HG02884 (cell line): ENCODE measurements around the gene STXBP6.

Experiments used
- ATAC-seq: cut with Tn5 transposase; IDR thresholded peaks from one replicate; pipeline ENCODE4 v1.9.1; 2021; ENCODE audit warnings: mild to moderate bottlenecking, moderate library complexity; ENCODE audit not compliant: unreplicated experiment

The STXBP6 gene

DNA sequence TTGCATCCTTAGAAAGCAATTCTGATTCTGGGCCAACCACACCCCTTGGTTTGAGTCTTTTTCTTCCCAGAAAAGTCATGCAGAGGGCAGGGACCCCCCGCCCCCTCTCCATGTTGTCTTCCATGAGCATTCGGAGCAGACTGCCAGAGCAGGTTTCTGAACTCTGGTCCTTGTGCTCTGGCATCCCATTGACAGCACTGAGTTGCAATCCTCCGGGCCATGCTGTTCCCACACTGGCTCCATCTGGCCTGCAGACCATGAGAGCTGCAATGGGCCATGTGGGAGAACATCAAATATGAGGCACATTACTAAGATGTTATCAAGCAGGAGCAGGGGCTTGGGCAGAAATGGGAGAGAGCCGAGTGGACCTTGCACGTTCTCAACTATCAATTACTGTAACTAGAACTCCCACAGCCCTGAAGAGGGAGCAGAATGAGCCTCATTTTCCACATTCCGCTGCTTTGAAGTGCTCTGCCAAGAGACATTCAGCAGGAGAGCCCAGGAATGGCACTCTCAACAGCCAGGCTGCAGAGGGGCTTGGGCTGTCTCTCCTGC, 157.4 kb downstream of the STXBP6 start:
- ATAC-seq, result no peak

DNA sequence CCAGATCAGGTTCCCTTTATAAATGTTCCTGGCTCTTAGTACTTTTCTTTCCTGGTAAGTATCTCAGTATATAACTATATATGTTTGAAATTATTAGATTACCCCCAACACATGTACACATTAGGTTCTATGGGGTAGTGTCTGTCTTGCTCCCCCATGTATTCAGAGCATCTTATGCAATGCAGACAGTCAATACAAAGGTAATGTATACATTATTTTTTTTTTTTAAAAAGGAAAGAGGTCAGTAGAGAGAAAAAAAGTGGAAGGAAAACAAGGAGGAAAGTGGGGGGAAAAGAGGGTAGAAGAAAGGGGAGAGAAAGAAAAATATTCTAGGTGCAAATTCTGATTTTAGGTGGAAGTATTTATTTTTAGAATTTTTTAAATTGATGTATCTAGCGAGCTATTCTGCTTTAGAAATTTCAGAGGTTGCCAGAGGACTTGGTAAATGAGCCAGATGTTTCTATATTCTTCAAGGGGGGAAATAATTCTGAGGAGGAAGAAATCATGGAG, 157.9 kb downstream of the STXBP6 start:
- no peak for ATAC-seq

DNA sequence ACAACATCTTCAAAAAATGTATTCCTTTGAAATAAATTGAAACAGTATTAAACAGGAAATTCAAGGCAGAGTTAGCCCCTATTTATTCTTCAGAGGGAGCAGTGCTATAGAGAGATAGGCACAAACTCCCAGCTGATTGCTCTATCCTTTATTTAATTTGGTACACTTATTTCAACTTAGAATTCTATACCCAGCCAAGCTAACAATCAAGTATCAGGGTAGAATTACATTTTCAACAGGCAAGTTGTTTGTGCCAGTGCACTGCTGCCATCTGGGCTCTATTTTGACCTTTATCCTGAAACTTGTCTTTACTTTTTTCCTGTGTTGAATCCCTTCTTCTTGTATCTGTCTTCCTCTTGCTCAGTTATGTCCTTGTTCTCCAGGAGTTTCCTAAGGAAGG, 159.2 kb downstream of the STXBP6 start:
- ATAC-seq, result no peak

DNA sequence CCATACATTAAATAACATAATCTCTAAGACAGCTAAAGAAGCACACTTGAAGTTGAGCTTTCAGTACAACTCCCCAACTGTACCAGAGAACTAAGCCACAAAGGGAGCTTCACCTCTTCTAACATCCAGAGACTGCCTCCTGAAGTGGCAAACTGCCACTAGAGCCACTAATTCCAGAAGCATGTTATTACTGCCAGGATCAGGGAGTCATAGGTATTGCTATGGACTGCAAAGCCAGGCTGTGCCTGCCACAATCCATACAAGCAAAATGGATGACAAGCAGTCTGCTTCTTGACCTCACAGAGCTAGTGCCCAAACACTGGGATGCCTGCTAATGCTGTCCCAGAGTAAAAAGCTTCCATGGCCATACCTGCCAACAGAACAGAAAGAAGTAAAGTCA, 160.1 kb downstream of the STXBP6 start:
- ATAC-seq, result no peak

DNA sequence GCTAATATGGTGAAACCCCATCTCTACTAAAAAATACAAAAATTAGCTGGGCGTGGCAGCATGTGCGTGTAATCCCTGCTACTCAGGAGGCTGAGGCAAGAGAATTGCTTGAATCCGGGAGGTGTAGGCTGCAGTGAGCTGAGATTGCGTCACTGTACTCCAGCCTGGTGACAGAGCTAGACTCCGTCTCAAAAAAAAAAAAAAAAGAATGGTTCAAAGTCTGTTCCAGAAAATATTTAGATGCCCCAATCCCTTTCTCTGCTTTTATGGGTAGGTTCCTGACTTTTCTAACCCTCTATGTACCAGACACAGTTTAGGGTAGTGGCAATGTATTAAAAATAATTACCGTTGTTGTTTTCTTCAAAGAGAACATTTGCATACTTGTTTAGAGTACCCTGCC, 161.4 kb downstream of the STXBP6 start:
- no peak for ATAC-seq

- no peak for ATAC-seq
Observed at GRCh38 chr14:24887623-24888304, 162.2 kb downstream of the STXBP6 start.

DNA sequence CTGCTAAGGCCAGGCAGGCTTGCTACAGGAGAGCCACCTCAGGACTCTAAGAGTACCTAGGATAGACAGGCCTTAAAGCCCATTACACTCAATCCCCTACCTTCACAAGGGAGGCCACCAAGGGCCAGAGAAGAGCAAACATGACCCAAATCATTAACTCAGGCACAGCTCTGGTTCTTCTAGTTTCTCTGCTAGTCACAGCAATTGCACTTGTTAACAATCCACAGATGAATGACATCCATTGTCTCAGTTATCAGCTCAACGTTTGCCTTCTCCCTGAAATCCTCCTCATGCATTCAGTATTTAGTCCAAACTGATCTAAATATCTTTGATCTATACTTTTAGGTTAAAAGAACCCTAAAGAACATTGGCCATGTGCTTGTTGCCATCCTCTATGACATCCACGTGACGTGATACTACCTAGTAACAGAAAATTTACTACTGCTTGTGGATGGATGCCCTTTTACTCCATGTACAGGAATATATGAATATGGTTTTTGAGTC, 164.5 kb downstream of the STXBP6 start:
- no peak for ATAC-seq

- ATAC-seq, result no peak
Observed at GRCh38 chr14:24883576-24883975, 166.4 kb downstream of the STXBP6 start.

DNA sequence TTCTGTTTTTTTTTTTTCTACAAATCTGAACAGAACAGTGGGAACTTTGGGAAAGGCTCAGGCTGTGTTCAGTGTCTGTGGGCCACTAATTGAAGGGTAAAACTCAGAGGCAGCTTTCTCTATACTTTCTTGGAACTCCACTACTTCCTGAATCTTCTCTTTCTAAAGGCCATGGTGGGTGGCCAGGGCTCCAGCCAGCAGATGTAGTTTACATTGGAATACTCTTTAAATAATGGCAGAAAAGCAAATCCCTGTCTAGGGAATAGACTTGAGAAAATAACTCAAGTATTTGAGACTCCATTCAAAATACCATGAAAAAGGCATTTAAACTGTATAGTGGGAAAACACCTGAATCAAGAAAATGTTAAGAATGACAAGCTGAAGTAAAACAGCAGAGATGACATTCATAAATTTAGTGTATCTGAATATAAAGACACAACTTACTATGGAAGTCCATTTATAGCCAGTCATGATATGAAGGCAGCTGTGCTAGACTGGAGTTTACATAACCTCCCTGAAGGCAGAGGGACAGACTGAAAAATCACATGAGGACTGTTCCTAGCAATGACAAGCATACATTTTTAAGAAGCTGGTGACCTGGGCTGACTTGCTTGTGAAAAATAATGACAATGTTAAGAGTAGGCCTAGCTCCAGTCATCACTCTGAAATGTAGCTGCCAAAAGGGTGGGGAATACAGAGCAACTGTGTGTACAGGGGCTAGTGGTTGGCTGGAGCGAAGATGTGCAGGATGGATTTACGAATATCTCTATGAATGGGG, 168.6 kb downstream of the STXBP6 start:
- ATAC-seq, result no peak

GRCh38 chr14:24880689-24881088, 169.3 kb downstream of the STXBP6 start:
- no peak for ATAC-seq

- ATAC-seq, result no peak
Observed at GRCh38 chr14:24879661-24880386, 170.1 kb downstream of the STXBP6 start.

DNA sequence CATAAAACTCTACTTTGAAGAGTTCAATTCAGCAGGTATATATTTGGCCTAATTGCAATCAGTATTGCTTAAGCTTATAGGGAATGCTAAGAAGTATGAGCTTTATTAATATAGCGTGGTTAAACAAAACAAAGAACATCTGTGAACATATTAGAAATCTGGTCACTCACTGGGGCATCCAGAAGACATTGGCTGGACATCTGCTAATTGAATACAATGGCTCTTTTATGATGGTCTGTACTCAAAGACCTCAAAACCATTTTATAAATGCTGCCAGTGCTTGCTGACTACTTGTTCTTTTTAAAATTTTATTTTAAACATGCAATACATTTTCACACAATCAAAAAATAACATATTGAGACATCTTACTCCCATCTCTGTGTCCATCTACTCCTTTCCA, 173.0 kb downstream of the STXBP6 start:
- ATAC-seq, result no peak

DNA sequence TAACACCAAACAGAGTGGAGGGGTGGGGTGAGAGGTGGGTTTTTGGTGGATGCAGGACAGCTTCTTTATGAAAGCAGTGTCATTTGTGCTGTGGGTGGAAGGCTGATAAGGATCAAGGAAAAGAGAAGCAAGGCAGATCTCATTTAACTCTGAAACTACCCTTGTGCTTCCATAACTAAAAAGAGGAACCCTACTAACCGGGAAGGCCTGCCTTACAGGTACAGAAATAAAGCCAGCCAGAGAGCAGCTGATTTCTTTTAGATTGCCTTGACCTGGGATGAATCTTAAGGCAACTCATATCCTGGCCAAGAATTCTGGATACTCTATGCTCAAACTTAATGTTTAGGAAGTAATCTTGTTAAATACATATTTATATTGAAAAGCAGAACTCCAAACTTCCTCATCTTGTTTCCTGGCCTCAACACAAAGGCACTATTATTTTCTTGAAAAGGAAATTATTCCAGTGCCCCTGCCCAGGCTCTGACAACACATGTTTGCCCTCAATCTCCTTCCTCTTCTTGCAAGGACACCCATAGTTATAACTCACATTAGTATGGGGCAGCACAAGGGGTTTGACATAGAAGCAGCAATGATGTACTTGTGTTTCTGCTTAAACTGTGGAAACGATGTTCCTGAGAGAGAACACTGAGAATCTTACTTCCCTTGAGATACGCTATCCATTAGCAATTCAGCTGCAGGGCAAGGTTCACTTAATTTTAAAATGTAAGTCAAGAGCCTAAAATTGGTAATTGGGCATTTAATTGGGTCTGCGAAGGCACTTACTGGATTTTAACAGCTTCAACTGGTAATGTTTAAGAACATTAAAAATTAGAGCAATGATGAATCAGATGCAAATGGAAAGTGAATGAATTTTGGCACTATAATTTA, 173.7 kb downstream of the STXBP6 start:
- ATAC-seq, result no peak

GRCh38 chr14:24875203-24875838, 174.6 kb downstream of the STXBP6 start:
- ATAC-seq, result no peak

DNA sequence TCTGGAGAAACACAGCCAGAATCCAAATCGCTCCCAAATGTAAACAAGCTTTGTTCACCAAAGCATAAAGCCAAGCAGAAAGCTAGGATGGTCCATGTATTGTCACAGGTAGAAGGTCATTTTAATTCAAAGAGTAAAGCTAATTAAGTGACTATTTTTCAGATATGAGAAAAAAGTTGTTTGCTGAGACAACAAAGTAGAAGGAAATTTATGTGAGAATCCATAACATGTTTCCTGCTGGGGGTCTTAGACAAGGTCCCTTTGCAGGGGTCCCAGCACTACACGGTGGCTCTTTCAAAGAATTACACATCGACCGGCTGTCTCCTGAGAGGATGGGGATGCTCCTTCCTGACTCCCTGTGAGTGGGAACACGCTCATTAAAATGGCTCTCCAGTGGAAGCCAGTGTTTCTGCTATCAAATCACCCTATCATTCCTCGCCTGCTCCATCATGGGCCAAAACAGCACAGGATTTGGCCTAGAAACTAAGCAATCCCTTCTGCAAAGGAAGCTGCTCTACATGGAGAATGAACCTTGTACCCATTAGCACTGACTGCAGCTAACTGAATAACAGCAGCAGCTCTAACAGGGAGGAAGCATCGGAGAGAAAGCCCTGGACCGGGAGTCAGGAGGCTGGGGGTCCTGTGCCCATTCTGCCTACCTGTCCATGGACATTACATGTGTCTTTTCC, 175.3 kb downstream of the STXBP6 start:
- no peak for ATAC-seq

GRCh38 chr14:24873551-24873950, 176.4 kb downstream of the STXBP6 start:
- ATAC-seq, result no peak

GRCh38 chr14:24870949-24871701, 178.8 kb downstream of the STXBP6 start:
- no peak for ATAC-seq

- no peak for ATAC-seq
Observed at GRCh38 chr14:24868389-24868788, 181.6 kb downstream of the STXBP6 start.
